PC-9 (cell line): ENCODE measurements around the gene SEL1L2. TPM values are rescaled to one million over a fixed set of nuclear protein-coding genes. Genes with fewer than 3 reads are reported as not detected.

Experiments
- BruUV-seq: library from RNA; stranded (reverse); fragments of 400-500 nt; replicated peaks from 2 replicates; lab custom pipeline; 2021; lab: Mats Ljungman, UMichigan
- CTCF ChIA-PET: fragments of 300-600 bp; sonication (Branson Sonifier 250); formaldehyde crosslinking; loops from one replicate; lab custom pipeline; 2022; ENCODE audit warnings: antibody characterized with exemption; lab: Charles Lee
- POLR2A ChIA-PET: fragments of 300-600 bp; sonication (Branson Sonifier 250); formaldehyde crosslinking; loops from one replicate; lab custom pipeline; 2022; ENCODE audit warnings: antibody characterized with exemption; ENCODE audit not compliant: unreplicated experiment; lab: Charles Lee
- DNase-seq, 2 experiments: peaks; one replicate each; pipeline versions ENCODE4 v3.0.0 to v3.0.0-alpha.2; 2015 to 2022; ENCODE audit warnings: mixed read lengths in 1 of 2
- H2AFZ ChIP-seq: fragments of 200-600 bp; sonication (generic); 2 replicates; pipeline ENCODE4 v1.8.1; 2017; ENCODE audit warnings: antibody characterized with exemption
- H3F3A ChIP-seq: fragments of 200-600 bp; sonication (generic); 2 replicates; pipeline ENCODE4 v1.8.1; 2017; ENCODE audit warnings: antibody characterized with exemption, mild to moderate bottlenecking, low read depth; ENCODE audit not compliant: insufficient read depth
- H3K27ac ChIP-seq: fragments of 200-600 bp; sonication (generic); 2 replicates; pipeline ENCODE4 v1.6.1; 2016; ENCODE audit warnings: mixed run types
- H3K27me3 ChIP-seq: fragments of 200-600 bp; sonication (generic); 2 replicates; pipeline ENCODE4 v1.6.1; 2016; ENCODE audit warnings: low read depth, mixed run types; ENCODE audit not compliant: insufficient read depth
- H3K36me3 ChIP-seq: fragments of 200-600 bp; sonication (generic); 2 replicates; pipeline ENCODE4 v1.6.1; 2016; ENCODE audit warnings: low read depth, mixed run types
- H3K4me1 ChIP-seq: fragments of 200-600 bp; sonication (generic); replicated peaks from 2 replicates; pipeline ENCODE4 v1.6.1; 2016; ENCODE audit warnings: mixed run types; ENCODE audit not compliant: insufficient read depth
- H3K4me2 ChIP-seq: fragments of 200-600 bp; sonication (generic); 2 replicates; pipeline ENCODE4 v1.6.1; 2017; ENCODE audit warnings: mixed run types
- H3K4me3 ChIP-seq: fragments of 200-600 bp; sonication (generic); 2 replicates; pipeline ENCODE4 v1.6.1; 2016; ENCODE audit warnings: mixed run types
- H3K79me2 ChIP-seq: fragments of 200-600 bp; sonication (generic); 2 replicates; pipeline ENCODE4 v1.6.1; 2017; ENCODE audit warnings: low read depth, mixed run types
- H3K9me2 ChIP-seq: fragments of 200-600 bp; sonication (generic); 2 replicates; pipeline ENCODE4 v1.8.1; 2017; ENCODE audit warnings: mild to moderate bottlenecking; ENCODE audit not compliant: insufficient read depth
- H3K9me3 ChIP-seq: fragments of 200-600 bp; sonication (generic); 2 replicates; pipeline ENCODE4 v1.8.1; 2016; ENCODE audit warnings: low read depth; ENCODE audit not compliant: insufficient read depth
- H4K20me1 ChIP-seq: fragments of 200-600 bp; sonication (generic); 2 replicates; pipeline ENCODE4 v1.8.1; 2017; ENCODE audit not compliant: insufficient read depth
- EZH2 ChIP-seq: fragments of 200-600 bp; sonication (generic); IDR thresholded peaks from 2 replicates; pipeline ENCODE4 v1.8.0; 2017; ENCODE audit warnings: antibody characterized with exemption, low read depth
- intact Hi-C: fragments of 100-400 bp; cut with micrococcal nuclease; formaldehyde crosslinking; loops from one replicate; pipeline ENCODE4 v1.10.0; 2022; ENCODE audit not compliant: unreplicated experiment
- total RNA-seq: library from RNA; stranded (reverse); gene quantifications from 2 replicates; pipeline ENCODE4 v1.2.3, GENCODE V29; 2021
- TF ChIP-seq, protein P1 (sequence below): fragments of 200-600 bp; sonication (generic); conservative IDR thresholded peaks from 2 replicates; pipeline ENCODE4 v1.6.1; 2017; ENCODE audit warnings: mixed run types, antibody characterized with exemption, mild to moderate bottlenecking, moderate library complexity

Gene SEL1L2
- total RNA-seq, 1 experiment from 2014 or later, result not detected

DNA sequence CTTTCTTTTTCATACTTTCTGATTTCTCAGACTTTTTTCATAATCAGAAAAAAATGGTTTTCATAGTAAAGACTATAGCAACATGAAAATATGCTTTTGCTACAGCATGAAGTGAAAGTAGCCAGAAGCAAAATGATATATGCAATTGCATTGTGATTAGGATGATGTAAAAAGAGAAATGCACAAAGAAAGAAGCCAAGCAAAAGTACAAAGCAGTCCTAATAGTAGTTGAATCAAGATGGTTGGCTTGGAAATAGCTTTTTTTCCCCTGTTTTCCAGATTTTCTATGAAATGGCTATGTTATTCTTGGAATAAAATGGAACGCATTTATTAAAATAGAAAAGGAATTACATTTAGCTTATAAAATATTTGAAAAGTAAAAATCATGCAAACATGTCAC, 77.3 kb downstream of the SEL1L2 start:
- intact Hi-C loops, result no loop called here

DNA sequence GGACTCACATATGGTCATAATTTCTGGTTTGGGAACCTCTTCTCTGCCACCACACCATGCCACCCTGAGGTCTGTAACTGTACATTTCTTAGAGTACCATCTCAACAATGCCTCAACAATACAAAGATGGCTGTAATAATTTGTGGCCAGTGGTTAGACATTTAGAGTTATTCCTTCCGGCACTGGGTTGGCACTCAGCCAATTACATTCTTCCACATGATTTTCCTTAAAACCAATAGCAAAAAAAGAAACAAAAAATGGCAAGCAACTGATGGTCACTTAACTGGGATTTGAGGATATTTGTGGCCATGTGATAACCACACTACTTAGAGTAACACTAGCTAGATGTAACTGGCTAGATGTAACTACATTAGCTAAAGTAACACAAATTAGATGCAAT, 79.9 kb downstream of the SEL1L2 start:
- ChIA-PET CTCF (no interaction called here), POLR2A (interaction anchor here (0.6 kb wide), 1 partner anchor 63 kb away, joined by 3 read pairs; no protein-coding TSS in a partner anchor)
- H3K4me3 ChIP-seq, result no peak overlapping the region
- no peaks in the 10 kb centered on the region for H4K20me1 ChIP-seq
- no TSS peak for BruUV-seq
- no peak overlapping the region for H3K4me2 ChIP-seq
- no peaks in the 10 kb centered on the region for H3K4me1 ChIP-seq
- no peaks in the 10 kb centered on the region for H3K79me2 ChIP-seq
- no peak overlapping the region for H3K27ac ChIP-seq
- no peaks in the 10 kb centered on the region for H3K36me3 ChIP-seq
- no peak for TF ChIP-seq EZH2
- TF ChIP-seq, protein P1, sequence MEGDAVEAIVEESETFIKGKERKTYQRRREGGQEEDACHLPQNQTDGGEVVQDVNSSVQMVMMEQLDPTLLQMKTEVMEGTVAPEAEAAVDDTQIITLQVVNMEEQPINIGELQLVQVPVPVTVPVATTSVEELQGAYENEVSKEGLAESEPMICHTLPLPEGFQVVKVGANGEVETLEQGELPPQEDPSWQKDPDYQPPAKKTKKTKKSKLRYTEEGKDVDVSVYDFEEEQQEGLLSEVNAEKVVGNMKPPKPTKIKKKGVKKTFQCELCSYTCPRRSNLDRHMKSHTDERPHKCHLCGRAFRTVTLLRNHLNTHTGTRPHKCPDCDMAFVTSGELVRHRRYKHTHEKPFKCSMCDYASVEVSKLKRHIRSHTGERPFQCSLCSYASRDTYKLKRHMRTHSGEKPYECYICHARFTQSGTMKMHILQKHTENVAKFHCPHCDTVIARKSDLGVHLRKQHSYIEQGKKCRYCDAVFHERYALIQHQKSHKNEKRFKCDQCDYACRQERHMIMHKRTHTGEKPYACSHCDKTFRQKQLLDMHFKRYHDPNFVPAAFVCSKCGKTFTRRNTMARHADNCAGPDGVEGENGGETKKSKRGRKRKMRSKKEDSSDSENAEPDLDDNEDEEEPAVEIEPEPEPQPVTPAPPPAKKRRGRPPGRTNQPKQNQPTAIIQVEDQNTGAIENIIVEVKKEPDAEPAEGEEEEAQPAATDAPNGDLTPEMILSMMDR, result no peak
- no peaks in the 10 kb centered on the region for H3F3A ChIP-seq
- H3K27me3 ChIP-seq, result no peaks in the 10 kb centered on the region
- no peaks in the 10 kb centered on the region for H3K9me3 ChIP-seq
- DNase-seq, result no peak
- intact Hi-C loops, result no loop called here
- H2AFZ ChIP-seq, result no peak overlapping the region
- no peaks in the 10 kb centered on the region for H3K9me2 ChIP-seq

More for the DNA sequence above, 77.3 kb downstream of the SEL1L2 start:
- Histone ChIP-seq H4K20me1 (no peaks in the 10 kb centered on the region), H3K27me3 (no peaks in the 10 kb centered on the region), H3K36me3 (no peaks in the 10 kb centered on the region), H3K4me2 (0 out of 2 replicates have a peak overlapping the region, but pooled peaks have one; percentile 13), H3K4me3 (no peak overlapping the region), H3K27ac (no peak overlapping the region), H3F3A (no peaks in the 10 kb centered on the region), H2AFZ (no peak overlapping the region), H3K9me2 (no peaks in the 10 kb centered on the region), H3K4me1 (0 out of 2 replicates have a peak, but pooled peaks cover 3% of the 10 kb centered on the region), H3K9me3 (no peaks in the 10 kb centered on the region), H3K79me2 (no peaks in the 10 kb centered on the region)
- ChIA-PET CTCF (no interaction called here), POLR2A (no interaction called here)
- DNase-seq, result no peak
- BruUV-seq, result no TSS peak
- no peak for TF ChIP-seq EZH2
- TF ChIP-seq, protein P1, result no peak

DNA sequence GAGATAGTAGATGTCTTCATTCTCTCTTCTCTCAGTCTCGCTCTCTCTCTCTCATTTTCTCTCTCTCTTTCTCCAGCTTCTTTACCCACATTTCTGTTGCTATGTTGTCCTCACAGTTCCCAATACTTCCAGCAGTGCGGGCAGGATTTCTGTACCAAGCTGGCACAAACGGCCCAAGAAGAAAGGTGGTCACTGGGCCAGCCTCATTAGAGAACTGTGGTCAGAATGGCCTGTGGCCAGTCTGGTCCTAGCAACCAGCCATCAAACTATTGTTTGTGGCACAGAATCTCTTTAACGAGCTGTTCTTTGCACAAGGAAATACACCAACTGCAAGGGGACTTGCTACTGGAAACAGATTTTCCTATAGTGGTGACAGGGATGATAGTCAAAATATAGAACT, 81.3 kb downstream of the SEL1L2 start:
- CTCF ChIA-PET, result no interaction called here
- no TSS peak for BruUV-seq

More for the DNA sequence above, 81.3 kb downstream of the SEL1L2 start:
- intact Hi-C loops, result no loop called here
- POLR2A ChIA-PET, result no interaction called here
- Histone ChIP-seq H3K27ac (no peak overlapping the region), H3K4me1 (no peaks in the 10 kb centered on the region), H3K27me3 (no peaks in the 10 kb centered on the region), H3K4me3 (no peak overlapping the region), H2AFZ (no peak overlapping the region), H3K4me2 (no peak overlapping the region), H3K9me2 (no peaks in the 10 kb centered on the region), H3K79me2 (no peaks in the 10 kb centered on the region), H3F3A (no peaks in the 10 kb centered on the region), H3K9me3 (no peaks in the 10 kb centered on the region), H3K36me3 (no peaks in the 10 kb centered on the region), H4K20me1 (no peaks in the 10 kb centered on the region)
- TF ChIP-seq, protein P1, result no peak
- no peak for TF ChIP-seq EZH2
- no peak for DNase-seq
